ENCODE results near the gene RXYLT1.
"Not testable (repeated sequence)": the region's sequence is repeated elsewhere in the genome, so short reads cannot be mapped to it uniquely, and the experiment has no call there.

Gene RXYLT1

GRCh38 chr12:63836936-63837335 lies 57.2 kb downstream of the RXYLT1 start:
- Histone ChIP-seq H3K4me3 (ENCODE audit: low read depth in 1 of 5, low read length in 5 of 5) (no peak overlapping the region), H3K36me3 (ENCODE audit: control insufficient read depth in 5 of 5, insufficient read depth in 5 of 5, low read length in 5 of 5) (no peaks in the 10 kb centered on the region), H3K27me3 (ENCODE audit: control insufficient read depth in 5 of 5, insufficient read depth in 4 of 5, low read length in 5 of 5) (no peaks in the 10 kb centered on the region), H3K27ac (ENCODE audit: low read depth, low read length) (no peak overlapping the region), H3K4me1 (ENCODE audit: control insufficient read depth in 5 of 5, insufficient read depth in 5 of 5, low read length in 5 of 5) (no peaks in the 10 kb centered on the region), H3K9me3 (ENCODE audit: control insufficient read depth in 5 of 5, low read length in 5 of 5) (no peaks in the 10 kb centered on the region), H3K9ac (ENCODE audit: low read length in 5 of 5) (no peak overlapping the region)

- H3K27ac ChIP-seq (ENCODE audit: low read depth, low read length): no peak overlapping the region
Measured at GRCh38 chr12:63838411-63838810, 58.7 kb downstream of the RXYLT1 start.

GRCh38 chr12:63841011-63841410 lies 61.3 kb downstream of the RXYLT1 start:
- Histone ChIP-seq H3K27me3 (ENCODE audit: control insufficient read depth in 5 of 5, insufficient read depth in 4 of 5, low read length in 5 of 5) (no peaks in the 10 kb centered on the region), H3K9me3 (ENCODE audit: control insufficient read depth in 5 of 5, low read length in 5 of 5) (no peaks in the 10 kb centered on the region), H3K9ac (ENCODE audit: low read length in 5 of 5) (no peak overlapping the region), H3K4me1 (ENCODE audit: control insufficient read depth in 5 of 5, insufficient read depth in 5 of 5, low read length in 5 of 5) (peaks cover 3 to 23% (median 16%) of the 10 kb centered on the region in 5 donors), H3K4me3 (ENCODE audit: low read depth in 1 of 5, low read length in 5 of 5) (no peak overlapping the region), H3K36me3 (ENCODE audit: control insufficient read depth in 5 of 5, insufficient read depth in 5 of 5, low read length in 5 of 5) (no peaks in the 10 kb centered on the region), H3K27ac (ENCODE audit: low read depth, low read length) (no peak overlapping the region)

More at GRCh38 chr12:63838411-63838810, 58.7 kb downstream of the RXYLT1 start:
- Histone ChIP-seq H3K27me3 (ENCODE audit: control insufficient read depth in 5 of 5, insufficient read depth in 4 of 5, low read length in 5 of 5) (no peaks in the 10 kb centered on the region), H3K4me1 (ENCODE audit: control insufficient read depth in 5 of 5, insufficient read depth in 5 of 5, low read length in 5 of 5) (peaks cover 0 to 5% (median 4%) of the 10 kb centered on the region in 5 donors), H3K36me3 (ENCODE audit: control insufficient read depth in 5 of 5, insufficient read depth in 5 of 5, low read length in 5 of 5) (no peaks in the 10 kb centered on the region), H3K9ac (ENCODE audit: low read length in 5 of 5) (no peak overlapping the region), H3K4me3 (ENCODE audit: low read depth in 1 of 5, low read length in 5 of 5) (no peak overlapping the region), H3K9me3 (ENCODE audit: control insufficient read depth in 5 of 5, low read length in 5 of 5) (no peaks in the 10 kb centered on the region)

GRCh38 chr12:63841571-63841970 lies 61.9 kb downstream of the RXYLT1 start:
- H3K4me3 ChIP-seq (ENCODE audit: low read depth in 1 of 5, low read length in 5 of 5): no peak overlapping the region
- no peaks in the 10 kb centered on the region for H3K36me3 ChIP-seq (ENCODE audit: control insufficient read depth in 5 of 5, insufficient read depth in 5 of 5, low read length in 5 of 5)
- no peaks in the 10 kb centered on the region for H3K27me3 ChIP-seq (ENCODE audit: control insufficient read depth in 5 of 5, insufficient read depth in 4 of 5, low read length in 5 of 5)
- no peak overlapping the region for H3K9ac ChIP-seq (ENCODE audit: low read length in 5 of 5)
- no peak overlapping the region for H3K27ac ChIP-seq (ENCODE audit: low read depth, low read length)
- no peaks in the 10 kb centered on the region for H3K9me3 ChIP-seq (ENCODE audit: control insufficient read depth in 5 of 5, low read length in 5 of 5)
- H3K4me1 ChIP-seq (ENCODE audit: control insufficient read depth in 5 of 5, insufficient read depth in 5 of 5, low read length in 5 of 5): peaks cover 3 to 29% (median 21%) of the 10 kb centered on the region in 5 donors

- H3K4me1 ChIP-seq (ENCODE audit: control insufficient read depth in 5 of 5, insufficient read depth in 5 of 5, low read length in 5 of 5): peaks cover 3 to 33% (median 28%) of the 10 kb centered on the region in 5 donors
- H3K9me3 ChIP-seq (ENCODE audit: control insufficient read depth in 5 of 5, low read length in 5 of 5); H3K27me3 ChIP-seq (ENCODE audit: control insufficient read depth in 5 of 5, insufficient read depth in 4 of 5, low read length in 5 of 5); H3K36me3 ChIP-seq (ENCODE audit: control insufficient read depth in 5 of 5, insufficient read depth in 5 of 5, low read length in 5 of 5): not testable (repeated sequence)
- peak overlapping the region; percentile 94 for H3K27ac ChIP-seq (ENCODE audit: low read depth, low read length)
- H3K9ac ChIP-seq (ENCODE audit: low read length in 5 of 5): peak overlapping the region in 1 of 5 donors; percentile 98
- peak overlapping the region in 3 of 5 donors; percentile 93 to 99 (median 97) for H3K4me3 ChIP-seq (ENCODE audit: low read depth in 1 of 5, low read length in 5 of 5)
Measured at GRCh38 chr12:63842750-63843149, 63.0 kb downstream of the RXYLT1 start.

- no peaks in the 10 kb centered on the region for H3K9me3 ChIP-seq (ENCODE audit: control insufficient read depth in 5 of 5, low read length in 5 of 5)
- no peaks in the 10 kb centered on the region for H3K27me3 ChIP-seq (ENCODE audit: control insufficient read depth in 5 of 5, insufficient read depth in 4 of 5, low read length in 5 of 5)
- H3K27ac ChIP-seq (ENCODE audit: low read depth, low read length): peak overlapping the region; percentile 94
- H3K36me3 ChIP-seq (ENCODE audit: control insufficient read depth in 5 of 5, insufficient read depth in 5 of 5, low read length in 5 of 5): no peaks in the 10 kb centered on the region
- H3K4me1 ChIP-seq (ENCODE audit: control insufficient read depth in 5 of 5, insufficient read depth in 5 of 5, low read length in 5 of 5): peaks cover 3 to 33% (median 28%) of the 10 kb centered on the region in 5 donors
- peak overlapping the region; percentile 43 to 98 (median 81) for H3K9ac ChIP-seq (ENCODE audit: low read length in 5 of 5)
- peak overlapping the region; percentile 70 to 99 (median 93) for H3K4me3 ChIP-seq (ENCODE audit: low read depth in 1 of 5, low read length in 5 of 5)
Measured at GRCh38 chr12:63843254-63843720, 63.6 kb downstream of the RXYLT1 start.

GRCh38 chr12:63843721-63844390 lies 64.1 kb downstream of the RXYLT1 start:
- H3K4me1 ChIP-seq (ENCODE audit: control insufficient read depth in 5 of 5, insufficient read depth in 5 of 5, low read length in 5 of 5): peaks cover 3 to 33% (median 28%) of the 10 kb centered on the region in 5 donors
- no peaks in the 10 kb centered on the region for H3K36me3 ChIP-seq (ENCODE audit: control insufficient read depth in 5 of 5, insufficient read depth in 5 of 5, low read length in 5 of 5)
- H3K4me3 ChIP-seq (ENCODE audit: low read depth in 1 of 5, low read length in 5 of 5): peak overlapping the region in 4 of 5 donors; percentile 70 to 99 (median 95)
- peak overlapping the region in 4 of 5 donors; percentile 73 to 98 (median 95) for H3K9ac ChIP-seq (ENCODE audit: low read length in 5 of 5)
- H3K27ac ChIP-seq (ENCODE audit: low read depth, low read length): peak overlapping the region; percentile 94
- no peaks in the 10 kb centered on the region for H3K9me3 ChIP-seq (ENCODE audit: control insufficient read depth in 5 of 5, low read length in 5 of 5)
- H3K27me3 ChIP-seq (ENCODE audit: control insufficient read depth in 5 of 5, insufficient read depth in 4 of 5, low read length in 5 of 5): no peaks in the 10 kb centered on the region

GRCh38 chr12:63844391-63845341 lies 65.0 kb downstream of the RXYLT1 start, which contains the start of gene SRGAP1:
Gene SRGAP1, plus strand, starts transcription at chr12:63844700. Its CDS starts 117 bp downstream, at chr12:63844817.
- H3K36me3 ChIP-seq (ENCODE audit: control insufficient read depth in 5 of 5, insufficient read depth in 5 of 5, low read length in 5 of 5): no peaks in the 10 kb centered on the region
- peak within 1 kb of the TSS; percentile 73 to 98 (median 94) for H3K9ac ChIP-seq (ENCODE audit: low read length in 5 of 5)
- peaks cover 3 to 33% (median 28%) of the 10 kb centered on the region in 5 donors for H3K4me1 ChIP-seq (ENCODE audit: control insufficient read depth in 5 of 5, insufficient read depth in 5 of 5, low read length in 5 of 5)
- peak within 1 kb of the TSS; percentile 94 for H3K27ac ChIP-seq (ENCODE audit: low read depth, low read length)
- no peaks in the 10 kb centered on the region for H3K27me3 ChIP-seq (ENCODE audit: control insufficient read depth in 5 of 5, insufficient read depth in 4 of 5, low read length in 5 of 5)
- peak within 1 kb of the TSS; percentile 70 to 99 (median 96) for H3K4me3 ChIP-seq (ENCODE audit: low read depth in 1 of 5, low read length in 5 of 5)
- no peaks in the 10 kb centered on the region for H3K9me3 ChIP-seq (ENCODE audit: control insufficient read depth in 5 of 5, low read length in 5 of 5)

- peak overlapping the region in 4 of 5 donors; percentile 12 to 96 (median 46) for H3K9ac ChIP-seq (ENCODE audit: low read length in 5 of 5)
- peak overlapping the region; percentile 70 to 99 (median 96) for H3K4me3 ChIP-seq (ENCODE audit: low read depth in 1 of 5, low read length in 5 of 5)
- H3K9me3 ChIP-seq (ENCODE audit: control insufficient read depth in 5 of 5, low read length in 5 of 5): no peaks in the 10 kb centered on the region
- no peak overlapping the region for H3K27ac ChIP-seq (ENCODE audit: low read depth, low read length)
- no peaks in the 10 kb centered on the region for H3K36me3 ChIP-seq (ENCODE audit: control insufficient read depth in 5 of 5, insufficient read depth in 5 of 5, low read length in 5 of 5)
- H3K27me3 ChIP-seq (ENCODE audit: control insufficient read depth in 5 of 5, insufficient read depth in 4 of 5, low read length in 5 of 5): no peaks in the 10 kb centered on the region
- peaks cover 3 to 33% (median 29%) of the 10 kb centered on the region in 5 donors for H3K4me1 ChIP-seq (ENCODE audit: control insufficient read depth in 5 of 5, insufficient read depth in 5 of 5, low read length in 5 of 5)
Measured at GRCh38 chr12:63845726-63846125, 66.0 kb downstream of the RXYLT1 start.

Measured in subcutaneous abdominal adipose tissue (tissue), 5 donors.